ENCODE results near the gene CBX4.

DNA sequence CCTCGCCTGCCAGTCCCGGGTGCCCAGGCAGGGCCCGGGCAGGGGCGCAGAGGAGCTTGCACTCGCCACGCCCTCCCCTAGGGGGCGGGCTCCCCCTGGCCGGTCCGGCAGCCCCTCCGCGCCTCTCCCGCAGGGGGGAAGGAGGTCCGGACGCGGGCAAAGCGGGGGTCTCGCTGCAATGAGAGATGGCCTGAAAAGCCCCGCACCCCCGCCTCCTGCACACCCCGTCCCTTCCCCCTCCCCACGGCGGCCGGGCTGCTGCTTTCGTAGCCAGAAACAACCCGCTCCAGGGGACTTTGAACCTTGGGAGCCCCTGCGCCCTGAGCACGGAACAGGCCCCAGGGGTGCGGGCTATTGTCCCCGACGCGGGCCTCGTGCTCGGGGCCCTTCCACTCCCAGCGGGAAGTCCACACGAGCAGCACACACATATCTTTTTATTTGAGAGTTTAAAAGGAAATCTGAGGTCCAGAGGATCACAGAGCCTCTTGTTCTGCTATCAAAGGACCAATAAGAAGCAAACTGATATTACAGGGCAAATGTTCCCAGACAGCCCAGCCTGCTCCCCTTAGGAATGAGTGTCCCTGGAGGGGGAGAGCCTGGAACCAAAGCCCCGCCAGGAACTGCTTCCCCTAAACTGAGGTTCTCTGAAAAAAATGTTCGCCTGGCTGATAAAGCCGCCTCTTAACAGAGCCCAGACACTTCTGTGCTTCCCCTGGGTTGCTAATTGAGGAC, 5.8 kb upstream of the CBX4 start:
- TF ChIP-seq EZH2phosphoT487 (IDR thresholded peaks at IDR 0.05) (no peak), CTCF (IDR thresholded peaks at IDR 0.05) (peak; percentile 78)
